DMS53 (cell line): ENCODE data around the gene ENDOV.
A peak's percentile ranks its signal among the peaks of the same experiment; 100 is the strongest.

ENCODE experiments used
- DNase-seq: peaks from one replicate; lab custom pipeline; 2025; lab: John Stamatoyannopoulos, UW

Gene ENDOV

DNA sequence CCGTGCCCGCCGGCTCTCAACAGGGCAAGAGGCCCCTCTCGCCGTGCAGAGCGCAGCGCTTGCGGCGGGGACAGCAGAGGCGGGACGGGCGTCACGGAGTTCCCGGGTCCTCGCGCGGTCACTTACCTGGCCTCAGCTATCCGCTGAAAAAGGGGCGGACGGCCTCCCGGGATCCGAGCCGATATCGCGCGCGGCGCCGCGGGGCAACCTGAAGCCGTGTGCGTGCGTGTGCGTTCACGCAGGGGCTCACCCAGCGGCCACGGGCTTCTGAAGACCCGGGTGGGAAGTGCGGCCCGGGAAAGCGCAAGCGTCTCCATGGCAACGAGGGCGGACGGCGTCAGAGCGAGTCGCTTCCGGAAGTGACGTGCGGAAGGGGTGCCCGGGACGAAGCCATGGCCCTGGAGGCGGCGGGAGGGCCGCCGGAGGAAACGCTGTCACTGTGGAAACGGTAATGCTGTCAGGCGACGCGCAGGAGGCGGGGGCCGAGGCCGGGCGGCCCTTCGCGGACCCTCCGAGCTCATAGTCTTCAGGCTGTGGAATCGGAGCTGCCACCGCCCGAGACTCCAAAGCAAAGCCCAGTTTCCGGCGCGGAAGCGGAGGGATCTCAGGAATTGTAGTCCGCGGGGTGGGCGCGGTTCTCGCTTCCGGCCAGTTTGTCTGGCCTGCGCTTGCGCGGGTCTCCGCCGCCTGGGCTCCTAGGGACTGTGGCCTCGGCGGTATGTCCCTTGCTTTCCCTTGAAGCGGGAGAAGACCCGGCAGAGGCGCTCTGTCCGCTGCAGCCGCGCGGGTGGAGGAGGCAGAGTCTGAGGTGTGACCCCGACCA is at the start of gene ENDOV:
TSS of gene ENDOV (plus strand) at position 365 of the 823 bp plus-strand sequence. CDS start at position 393, 28 bp downstream.
- peak; percentile 98 for DNase-seq

DNA sequence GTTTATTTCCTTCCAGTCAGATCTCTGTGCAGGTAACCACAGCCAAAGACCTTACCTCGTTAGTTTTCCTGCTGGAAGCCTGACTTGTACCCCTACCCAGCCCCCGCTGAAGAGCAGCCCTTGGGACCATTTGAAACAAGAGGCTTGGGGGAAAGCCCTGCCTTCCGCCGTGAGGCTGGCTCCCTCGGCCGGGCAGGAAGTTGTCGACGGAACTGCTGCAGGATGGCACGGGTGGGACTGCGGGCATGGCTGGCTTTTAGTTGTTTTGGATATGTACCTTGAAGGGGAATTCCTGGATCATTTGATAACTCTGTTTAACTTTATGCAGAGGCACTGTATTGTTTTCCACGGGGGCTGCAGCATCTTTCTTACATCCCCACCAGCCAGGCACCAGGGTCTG is 49.0 kb upstream of the ENDOV start:
- no peak for DNase-seq

DNA sequence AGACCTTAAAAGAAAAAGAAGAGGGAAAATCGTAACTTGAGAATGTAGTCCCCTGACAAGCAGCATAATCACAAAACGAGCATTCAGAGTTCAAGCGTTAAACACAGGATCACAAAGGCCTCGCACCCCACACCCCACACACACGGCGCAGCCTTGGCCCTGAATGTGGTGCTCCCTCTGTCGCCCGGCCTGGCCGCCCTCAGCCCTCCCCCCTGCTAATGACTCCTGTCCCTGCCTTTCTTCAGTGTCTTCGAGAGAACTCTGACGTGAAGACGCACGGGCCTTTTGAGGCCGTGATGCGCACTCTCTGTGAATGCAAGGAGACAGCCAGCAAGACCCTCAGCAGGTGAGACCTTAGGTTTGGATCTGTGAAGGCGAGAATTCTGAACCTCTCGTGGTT is 47.5 kb upstream of the ENDOV start:
- no peak for DNase-seq

DNA sequence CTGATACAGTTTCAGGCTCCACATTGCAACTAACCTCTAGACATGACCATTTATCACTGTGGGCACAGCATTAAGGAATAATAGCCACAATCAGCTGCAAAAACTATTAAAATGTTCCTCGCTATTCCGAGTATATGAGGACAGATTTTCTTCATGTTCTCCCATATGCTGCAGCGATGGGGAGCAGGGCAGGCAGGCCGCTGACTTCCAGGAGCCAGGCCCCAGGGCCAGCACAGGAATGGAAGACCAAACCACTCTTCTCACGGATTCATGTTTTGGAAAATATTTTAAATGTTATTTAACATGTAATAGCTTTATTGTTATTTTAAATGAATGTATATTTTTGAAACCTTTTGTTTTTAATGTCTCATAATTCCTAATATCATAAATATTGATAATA is 43.8 kb upstream of the ENDOV start:
- DNase-seq, result no peak

DNA sequence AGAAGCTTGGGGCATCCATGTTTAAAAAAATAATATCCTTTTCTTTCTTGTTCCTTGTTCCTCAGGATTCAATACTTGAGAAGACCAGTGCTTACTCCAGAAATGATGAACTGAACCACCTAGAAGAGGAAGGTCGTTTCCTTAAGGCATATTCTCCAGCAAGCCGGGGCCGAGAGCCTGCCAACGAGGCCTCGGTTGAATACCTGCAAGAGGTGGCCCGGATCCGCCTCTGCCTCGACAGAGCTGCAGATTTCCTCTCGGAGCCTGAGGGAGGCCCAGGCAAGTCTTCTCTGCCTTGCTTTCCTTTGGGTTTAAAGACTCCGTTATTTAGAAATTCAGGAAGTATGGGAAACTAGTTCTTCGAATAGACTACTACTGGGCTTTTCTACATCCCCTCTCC is 42.5 kb upstream of the ENDOV start:
- DNase-seq, result no peak

DNA sequence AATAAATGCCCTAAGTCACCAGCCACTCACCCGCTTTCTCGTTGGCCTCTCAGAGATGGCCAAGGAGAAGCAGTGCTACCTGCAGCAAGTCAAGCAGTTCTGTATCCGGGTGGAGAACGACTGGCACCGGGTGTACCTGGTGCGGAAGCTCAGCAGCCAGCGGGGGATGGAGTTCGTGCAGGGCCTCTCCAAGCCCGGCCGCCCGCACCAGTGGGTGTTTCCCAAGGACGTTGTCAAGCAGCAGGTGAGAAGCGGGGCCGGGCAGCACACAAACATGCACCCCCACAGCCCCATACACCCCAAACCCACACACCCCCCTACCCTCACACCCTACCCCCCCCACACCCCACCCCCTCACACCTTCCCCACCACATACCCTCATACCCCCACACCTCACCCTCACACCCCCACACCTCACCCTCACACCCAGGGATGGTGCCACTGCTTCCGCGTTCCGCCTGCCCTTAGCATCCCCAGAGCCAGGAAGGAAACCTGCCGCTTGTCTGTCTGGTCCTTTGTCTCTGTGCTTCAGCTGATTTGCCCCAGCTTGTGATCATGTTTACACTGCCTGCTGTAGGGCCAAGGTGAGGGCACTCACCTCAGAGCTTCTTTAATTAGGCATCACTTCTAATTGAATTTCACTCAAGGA is 41.9 kb upstream of the ENDOV start:
- DNase-seq, result no peak

DNA sequence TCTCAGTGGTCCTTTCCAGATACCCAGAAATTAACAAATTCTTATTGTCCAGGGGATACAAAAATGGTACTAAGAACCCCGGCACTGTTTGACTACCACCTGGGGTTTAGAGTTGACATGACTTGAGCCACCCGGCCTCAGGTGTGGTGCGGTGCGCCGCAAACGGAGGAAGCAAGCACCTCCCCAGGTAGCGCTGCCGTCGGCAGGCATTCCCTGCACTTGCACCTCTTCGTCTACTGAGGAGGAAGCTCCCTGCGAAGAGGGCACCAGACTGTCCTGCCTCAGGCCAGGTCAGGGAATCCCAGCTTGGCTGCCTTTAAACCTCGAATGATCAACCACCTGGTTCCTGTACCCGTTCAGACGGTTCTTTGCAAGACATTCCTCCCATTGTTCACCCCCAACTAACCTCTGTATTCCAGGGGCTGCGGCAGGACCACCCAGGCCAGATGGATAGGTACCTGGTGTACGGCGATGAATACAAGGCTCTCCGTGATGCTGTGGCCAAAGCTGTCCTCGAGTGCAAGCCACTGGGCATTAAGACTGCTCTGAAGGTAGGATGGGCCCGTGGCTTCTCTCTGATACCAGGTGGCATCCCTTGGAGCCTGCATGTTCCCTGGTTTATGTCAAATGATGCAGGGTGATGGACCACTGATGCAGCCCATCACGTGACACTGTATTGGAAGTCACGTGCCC is 40.8 kb upstream of the ENDOV start:
- DNase-seq, result no peak

DNA sequence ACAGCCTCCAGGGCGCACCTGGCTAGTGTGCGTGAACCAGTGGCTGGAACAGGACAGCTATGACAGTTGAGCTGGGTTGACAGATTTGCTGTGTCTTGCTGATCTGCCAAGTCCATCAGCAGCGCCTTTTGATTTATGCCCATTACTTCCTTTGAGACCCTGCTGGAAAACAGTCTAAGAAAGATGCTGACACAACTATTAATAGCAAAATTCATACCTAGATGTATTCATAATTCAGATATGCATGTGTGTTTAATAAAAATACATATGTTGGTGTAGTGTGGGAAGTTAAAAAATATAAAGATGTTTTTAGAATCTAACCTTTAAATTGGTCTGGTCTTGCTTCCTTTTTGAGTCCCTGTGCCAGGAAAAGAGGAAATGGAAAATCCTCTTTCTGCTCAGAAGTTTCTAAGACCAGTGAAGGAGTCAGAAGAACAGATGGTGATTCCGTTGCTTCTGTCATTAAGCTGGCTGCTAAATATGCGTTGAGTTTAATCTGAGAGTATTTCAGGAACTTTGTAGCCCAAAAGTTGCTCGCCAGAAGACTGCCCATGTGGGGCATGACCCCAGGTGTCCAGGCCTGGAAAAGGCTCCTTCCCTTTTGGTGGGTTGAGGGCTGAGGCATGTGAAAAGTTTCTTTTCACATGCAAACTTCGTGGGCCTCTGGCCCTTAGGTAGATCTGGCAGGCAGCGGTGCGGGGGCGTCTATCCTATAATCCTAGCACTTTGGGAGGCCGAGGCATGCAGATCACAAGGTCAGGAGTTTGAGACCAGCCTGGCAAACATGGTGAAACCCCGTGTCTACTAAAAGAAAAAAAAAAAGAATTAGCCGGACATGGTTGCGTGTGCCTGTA is 40.0 kb upstream of the ENDOV start:
- no peak for DNase-seq

DNA sequence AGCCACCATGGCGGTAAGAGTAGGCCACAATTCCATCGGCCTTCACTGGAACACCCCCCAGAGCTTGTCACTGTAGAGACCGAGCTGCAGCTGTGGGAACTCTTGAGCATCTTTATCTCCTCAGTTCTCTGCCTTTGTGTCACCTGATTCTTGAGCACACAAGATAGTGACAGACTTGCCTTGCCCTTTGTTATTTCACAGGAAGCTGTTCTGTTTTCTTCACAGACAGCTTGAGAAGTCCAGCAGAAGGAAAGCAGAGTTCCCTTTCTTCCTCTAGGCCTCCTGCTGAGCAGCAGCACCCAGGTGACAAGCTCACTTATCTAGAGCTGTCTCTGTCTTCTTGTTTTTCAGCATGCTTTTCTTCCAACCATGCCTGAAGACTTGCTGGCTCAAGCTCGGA is 38.4 kb upstream of the ENDOV start:
- no peak for DNase-seq

DNA sequence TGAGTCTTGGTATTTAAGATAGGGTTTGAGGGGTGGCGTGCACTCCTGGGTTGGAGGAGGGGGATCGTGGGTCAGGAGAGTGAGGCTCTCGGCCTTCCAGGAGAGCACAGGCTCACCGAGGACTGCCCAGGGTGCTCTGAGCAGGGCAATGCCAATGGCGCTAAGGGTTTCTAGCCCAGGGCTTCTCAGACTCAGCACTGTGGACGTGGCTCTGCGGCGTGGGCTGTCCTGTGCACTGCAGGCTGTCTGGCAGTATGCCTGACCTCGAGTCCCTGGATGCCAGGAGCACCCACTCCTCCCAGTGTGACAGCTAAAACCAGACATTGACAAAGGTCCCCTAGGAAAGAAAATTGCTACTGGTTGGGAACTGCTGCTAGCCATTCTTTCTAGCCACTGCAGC is 37.2 kb upstream of the ENDOV start:
- no peak for DNase-seq

DNA sequence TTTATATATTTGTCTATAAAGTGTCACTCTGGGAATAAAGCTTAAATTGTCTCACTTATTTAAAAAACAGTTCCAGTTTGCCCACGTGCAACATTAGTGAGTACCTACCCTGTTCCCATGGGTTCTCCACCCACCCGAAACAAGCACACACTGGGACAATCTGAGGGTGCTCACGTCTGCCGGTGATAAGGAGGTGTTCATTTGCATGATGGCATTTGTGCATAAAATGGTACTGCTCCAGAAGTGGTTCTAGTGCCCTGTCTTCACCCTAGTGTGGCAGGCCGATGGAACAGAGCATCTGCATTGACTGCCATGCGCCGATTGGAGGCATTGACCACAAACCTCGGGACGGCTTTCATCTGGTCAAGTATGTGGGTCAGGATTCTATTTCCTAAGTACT is 35.6 kb upstream of the ENDOV start:
- no peak for DNase-seq

DNA sequence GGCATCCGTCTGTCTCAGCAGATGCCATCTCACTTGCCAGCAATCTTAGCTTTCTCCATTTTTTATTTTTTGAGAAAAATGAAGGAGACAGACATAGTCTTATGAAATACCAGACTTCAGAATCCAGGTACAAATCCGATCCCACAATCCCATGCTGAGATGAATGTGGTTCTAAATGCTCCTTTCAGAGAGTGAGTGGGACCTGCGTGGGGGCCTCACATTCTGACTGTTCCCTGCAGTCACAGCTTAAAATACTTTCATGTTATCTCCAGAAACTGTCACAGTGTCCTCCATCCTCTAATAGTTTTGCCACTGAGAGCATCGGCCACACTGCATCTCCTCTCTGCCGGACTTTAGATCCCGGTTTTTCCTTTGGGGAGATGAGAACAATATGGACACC is 34.9 kb upstream of the ENDOV start:
- no peak for DNase-seq

DNA sequence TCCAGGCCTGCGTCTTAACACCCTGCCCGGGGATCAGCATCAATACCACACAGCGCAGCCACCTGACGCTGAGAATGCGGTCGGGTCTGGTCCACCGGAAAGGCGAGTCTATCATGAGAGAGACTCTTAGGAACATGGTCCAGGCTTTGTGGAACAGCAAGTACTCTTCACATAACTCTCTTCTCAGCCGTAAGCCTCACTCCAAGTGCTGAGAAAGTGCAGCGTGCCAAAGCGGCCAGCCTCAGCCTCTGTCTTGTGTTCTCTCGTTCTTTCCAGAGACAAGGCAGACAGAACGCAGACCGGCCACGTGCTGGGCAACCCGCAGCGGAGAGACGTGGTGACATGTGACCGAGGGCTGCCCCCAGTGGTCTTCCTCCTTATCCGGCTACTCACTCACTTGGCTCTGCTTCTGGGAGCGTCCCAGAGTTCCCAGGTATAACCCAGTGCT is 34.4 kb upstream of the ENDOV start:
- DNase-seq, result no peak

DNA sequence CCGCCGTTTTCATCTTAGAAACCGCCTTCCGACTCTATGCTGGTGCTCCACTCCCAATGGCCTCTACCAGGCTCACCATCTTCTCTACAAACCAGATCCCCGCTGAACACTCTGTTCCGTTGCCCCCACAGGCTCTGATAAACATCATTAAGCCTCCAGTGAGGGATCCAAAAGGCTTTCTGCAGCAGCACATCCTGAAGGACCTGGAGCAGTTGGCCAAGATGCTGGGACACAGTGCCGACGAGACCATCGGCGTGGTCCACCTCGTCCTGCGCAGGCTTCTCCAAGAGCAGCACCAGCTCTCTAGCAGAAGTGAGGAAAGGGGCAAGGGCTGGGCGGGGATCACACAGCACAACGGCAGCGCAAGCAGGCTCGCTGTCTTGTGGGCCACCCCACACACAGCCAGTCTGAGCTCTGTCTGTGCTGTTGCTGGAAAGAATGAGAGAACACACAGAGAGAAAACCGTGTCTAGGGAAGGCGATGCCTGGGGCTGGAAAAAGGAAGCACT is 33.5 kb upstream of the ENDOV start:
- DNase-seq, result no peak

DNA sequence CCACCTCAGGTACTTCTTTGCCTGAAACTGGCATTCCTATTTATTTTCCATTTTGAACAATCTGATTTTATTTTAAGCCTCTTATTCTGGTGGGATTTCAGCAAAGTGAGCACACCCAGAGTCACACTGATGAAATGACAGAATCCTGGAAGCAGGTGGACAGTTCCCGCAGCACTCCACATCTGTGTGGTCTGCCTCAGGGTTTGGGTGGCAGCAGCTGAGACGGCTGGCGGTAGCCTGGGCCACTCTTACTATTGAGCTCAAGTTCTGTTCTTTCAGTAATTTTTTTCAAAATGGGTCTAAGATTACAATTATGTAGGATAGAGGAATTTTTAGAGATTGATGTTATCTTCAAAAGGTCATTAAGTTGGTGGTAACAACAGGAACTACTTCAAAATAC is 32.5 kb upstream of the ENDOV start:
- DNase-seq, result no peak

DNA sequence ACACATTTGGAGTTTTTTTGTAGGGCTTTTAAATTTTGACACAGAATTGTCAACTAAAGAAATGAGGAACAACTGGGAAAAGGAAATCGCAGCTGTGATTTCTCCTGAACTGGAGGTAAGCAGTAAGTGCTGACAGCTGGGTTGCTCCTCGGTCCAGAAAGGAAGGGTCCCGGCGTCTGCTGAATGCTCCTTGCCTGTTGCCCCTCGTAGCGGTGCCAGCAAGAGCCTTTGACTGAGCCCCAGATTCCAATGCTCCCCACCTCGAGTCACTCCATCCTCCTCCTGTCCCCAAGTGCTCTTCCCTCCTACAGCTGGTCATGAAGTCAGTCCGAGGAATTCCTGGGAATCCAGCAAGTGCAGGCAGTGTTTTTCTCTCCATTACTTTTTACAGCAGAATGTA is 32.0 kb upstream of the ENDOV start:
- no peak for DNase-seq

DNA sequence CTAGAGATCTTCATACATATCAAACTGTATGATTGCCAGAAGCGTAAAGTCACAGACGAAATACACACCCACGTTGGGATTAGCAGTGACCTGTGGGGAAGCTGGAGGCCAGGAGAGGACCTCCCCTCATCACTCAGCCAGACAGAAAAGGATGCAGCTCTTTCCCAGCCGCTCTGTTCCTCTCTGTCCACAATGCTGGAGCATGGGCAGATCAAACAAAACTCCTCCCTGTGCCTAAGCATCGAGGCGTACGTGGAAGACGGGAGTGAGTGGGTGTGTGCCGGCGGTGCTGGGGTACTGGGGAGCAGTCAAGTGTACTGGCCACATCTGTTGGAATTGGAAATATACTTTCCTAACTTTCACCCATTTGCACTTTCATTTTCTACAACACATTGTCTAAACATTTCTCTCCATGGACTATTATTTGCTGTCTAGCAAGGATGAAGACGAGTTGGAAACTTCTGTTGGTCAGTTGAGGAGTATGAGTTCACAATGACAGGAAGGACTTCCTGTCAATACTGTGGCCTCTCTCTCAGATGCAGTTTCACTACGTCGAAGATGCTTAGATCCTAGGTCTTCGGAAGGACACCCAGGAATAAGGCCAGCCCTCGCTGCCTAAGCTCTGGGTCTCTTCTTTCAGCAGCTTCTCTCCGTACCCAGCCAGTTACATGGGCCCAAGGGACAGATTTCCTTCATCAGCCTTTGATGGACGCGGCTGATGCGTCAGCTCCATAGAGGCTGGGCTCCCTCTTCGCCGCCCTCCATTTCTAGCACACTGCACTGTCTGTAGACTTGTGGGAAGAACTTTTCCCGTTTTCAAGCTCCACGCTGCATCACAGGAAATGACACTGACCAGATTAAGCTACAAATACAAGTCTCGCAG is 30.6 kb upstream of the ENDOV start:
- DNase-seq, result no peak

DNA sequence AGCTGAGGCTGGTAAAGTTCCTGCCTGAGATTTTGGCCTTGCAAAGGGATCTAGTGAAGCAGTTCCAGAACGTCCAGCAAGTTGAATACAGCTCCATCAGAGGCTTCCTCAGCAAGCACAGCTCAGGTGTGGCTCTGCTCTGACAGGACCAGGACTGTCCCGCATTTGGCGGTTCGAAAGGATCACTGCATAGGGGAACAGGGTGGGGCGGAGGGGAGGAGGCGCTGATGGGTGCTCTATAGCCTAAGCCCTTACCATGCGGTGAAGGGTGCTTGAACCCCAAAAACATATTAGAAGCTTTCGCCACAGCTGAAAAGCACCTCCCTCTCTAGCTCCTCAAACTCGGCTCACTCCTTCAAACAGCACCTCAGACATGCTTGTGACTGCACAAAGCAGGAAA is 29.9 kb upstream of the ENDOV start:
- DNase-seq, result no peak

DNA sequence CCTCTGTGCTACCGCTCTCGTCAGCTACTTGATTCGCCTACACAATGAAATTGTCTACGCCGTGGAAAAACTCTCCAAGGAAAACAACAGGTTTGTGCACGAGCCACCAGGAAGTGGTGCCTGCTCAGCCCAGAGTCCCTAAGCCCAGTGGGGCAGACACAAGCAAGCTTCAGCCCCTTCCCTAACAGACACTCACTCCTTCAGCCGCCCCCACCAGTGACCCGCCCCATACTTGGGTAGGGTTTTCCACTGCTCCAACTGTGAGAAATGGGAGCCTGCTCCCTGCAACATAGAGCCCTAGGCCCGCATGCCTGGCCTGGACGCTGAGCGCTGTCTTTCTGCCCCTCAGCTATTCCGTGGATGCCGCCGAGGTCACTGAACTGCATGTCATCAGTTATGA is 28.6 kb upstream of the ENDOV start:
- DNase-seq, result no peak

DNA sequence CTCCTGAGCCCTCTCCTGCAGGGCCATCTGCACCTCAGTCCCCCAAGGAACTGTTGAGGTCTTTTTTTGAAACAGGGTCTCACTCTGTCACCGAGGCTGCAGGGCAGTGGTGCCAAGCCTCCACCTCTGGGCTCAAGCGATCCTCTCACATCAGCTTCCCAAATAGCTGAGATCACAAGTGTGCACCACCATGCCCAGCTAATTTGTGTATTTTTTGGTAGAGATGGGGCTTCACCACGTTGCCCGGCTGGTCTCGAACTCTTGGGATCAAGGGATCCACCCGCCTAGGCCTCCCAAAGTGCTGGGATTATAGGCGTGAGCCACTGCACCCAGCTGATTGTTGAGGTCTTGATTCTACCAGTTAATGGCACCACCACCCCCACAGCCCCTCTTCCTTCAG is 27.9 kb upstream of the ENDOV start:
- DNase-seq, result no peak

DNA sequence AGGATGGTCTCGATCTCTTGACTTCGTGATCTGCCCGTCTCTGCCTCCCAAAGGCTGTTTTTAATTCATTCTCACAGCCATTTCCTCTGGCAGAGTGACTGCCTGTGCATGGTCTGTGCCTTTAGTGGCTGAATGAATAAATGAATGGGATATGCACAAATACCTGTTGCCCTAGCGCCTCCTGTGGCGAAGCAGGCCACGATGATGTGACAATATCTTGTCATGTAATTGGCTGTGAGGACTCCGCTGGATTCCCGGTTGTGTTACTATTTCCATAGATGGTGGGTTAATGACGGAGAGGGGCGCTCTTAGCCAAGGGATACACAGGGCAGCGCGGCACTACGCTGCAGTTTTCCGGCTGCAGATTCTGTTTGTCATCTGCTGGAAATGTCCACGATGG is 26.8 kb upstream of the ENDOV start:
- peak; percentile 28 for DNase-seq
